Endothelial cell of umbilical vein (primary cell): ENCODE measurements around the gene JMJD7. TPM values are rescaled to one million over a fixed set of nuclear protein-coding genes. Genes with fewer than 3 reads are reported as not detected.

Experiments used
- BruUV-seq: library from RNA; stranded (reverse); fragments of 400-500 nt; replicated peaks from 2 replicates; lab custom pipeline; 2021; lab: Mats Ljungman, UMichigan
- CTCF ChIA-PET: fragments of 300-600, 350-600 bp; sonication (Branson Sonifier 250); formaldehyde crosslinking; loops from one replicate; lab custom pipeline; 2021; ENCODE audit warnings: antibody characterized with exemption, inconsistent platforms; lab: Charles Lee
- POLR2A ChIA-PET: fragments of 300-600, 350-600 bp; sonication (Branson Sonifier 250); formaldehyde crosslinking; loops from one replicate; lab custom pipeline; 2021; ENCODE audit warnings: antibody characterized with exemption, inconsistent platforms; lab: Charles Lee
- DNase-seq: peaks from one replicate; pipeline ENCODE4 v3.0.0-alpha.2; 2011; ENCODE audit warnings: low read depth, low spot score
- FAIRE-seq: peaks from 2 replicates; lab custom pipeline; 2011; peaks lifted over from hg19 to GRCh38; lab: Jason Lieb, UNC
- H2AFZ ChIP-seq: 2 replicates; pipeline ENCODE4 v1.6.0; 2012; ENCODE audit warnings: low read depth, low read length, control low read depth, inconsistent platforms
- H3K27ac ChIP-seq: 2 replicates; pipeline ENCODE4 v1.5.1; 2011; ENCODE audit warnings: low read depth, mild to moderate bottlenecking, control low read depth, low read length, moderate library complexity; ENCODE audit not compliant: insufficient read depth
- H3K27me3 ChIP-seq, 2 experiments: 2 replicates each; pipeline versions ENCODE4 v1.6.0 to v1.6.1; 2011; ENCODE audit warnings: low read length in 2 of 2, mixed read lengths in 1 of 2; ENCODE audit not compliant: control insufficient read depth in 2 of 2, insufficient read depth in 2 of 2
- H3K36me3 ChIP-seq, 2 experiments: 2 replicates in 1 of 2; 3 replicates in 1 of 2; pipeline ENCODE4 v1.5.1; 2011; ENCODE audit warnings: low read length in 2 of 2, mild to moderate bottlenecking in 1 of 2, moderate library complexity in 1 of 2; ENCODE audit not compliant: control insufficient read depth in 2 of 2, insufficient read depth in 2 of 2; ENCODE audit errors: extremely low read depth in 1 of 2
- H3K4me1 ChIP-seq: 3 replicates; pipeline ENCODE4 v1.5.1; 2011; ENCODE audit warnings: mild to moderate bottlenecking, low read length; ENCODE audit not compliant: control insufficient read depth, insufficient read depth; ENCODE audit errors: extremely low read depth
- H3K4me2 ChIP-seq: 2 replicates; pipeline ENCODE4 v1.6.1; 2011; ENCODE audit warnings: low read length, control low read depth, mixed read lengths; ENCODE audit not compliant: insufficient read depth
- H3K4me3 ChIP-seq, 3 experiments: fragments of 200-600 bp in 1 of 3; sonication (generic), shearing (Covaris generic) in 1 of 3; replicated peaks in 1 of 3; 2 replicates each; pipeline ENCODE4 v1.5.1; 2011 to 2016; ENCODE audit warnings: control low read depth in 3 of 3, low read length in 3 of 3, mild to moderate bottlenecking in 2 of 3, inconsistent platforms in 1 of 3, low read depth in 1 of 3, moderate library complexity in 1 of 3; ENCODE audit not compliant: insufficient read depth in 1 of 3
- H3K79me2 ChIP-seq: 2 replicates; pipeline ENCODE4 v1.6.0; 2012; ENCODE audit warnings: low read length, inconsistent platforms; ENCODE audit not compliant: control insufficient read depth, insufficient read depth
- H3K9ac ChIP-seq: replicated peaks from 2 replicates; pipeline ENCODE3; 2011; ENCODE audit warnings: low read length, control low read depth; ENCODE audit not compliant: insufficient read depth; ENCODE audit errors: extremely low read depth
- H3K9me1 ChIP-seq: replicated peaks from 3 replicates; pipeline ENCODE4 v1.6.0; 2011; ENCODE audit warnings: mild to moderate bottlenecking, low read length; ENCODE audit not compliant: control insufficient read depth, insufficient read depth; ENCODE audit errors: extremely low read depth
- H3K9me3 ChIP-seq: replicated peaks from 2 replicates; pipeline ENCODE4 v1.5.1; 2012; ENCODE audit warnings: low read length, inconsistent platforms; ENCODE audit not compliant: control insufficient read depth, insufficient read depth
- H4K20me1 ChIP-seq: replicated peaks from 2 replicates; pipeline ENCODE3; 2011; ENCODE audit warnings: mild to moderate bottlenecking, low read length; ENCODE audit not compliant: control insufficient read depth, insufficient read depth; ENCODE audit errors: extremely low read depth
- CTCF ChIP-seq, 2 donors: IDR thresholded peaks; 1 replicate in 1 of 2; 2 replicates in 1 of 2; pipeline ENCODE4 v1.5.1; 2011; ENCODE audit warnings: low read length in 2 of 2, mild to moderate bottlenecking in 2 of 2, moderate library complexity in 2 of 2, control low read depth in 1 of 2, inconsistent platforms in 1 of 2, low read depth in 1 of 2; ENCODE audit not compliant: insufficient read depth in 1 of 2; ENCODE audit errors: extremely low read depth in 1 of 2
- EZH2 ChIP-seq: IDR thresholded peaks from 2 replicates; pipeline ENCODE4 v1.6.1; 2012; ENCODE audit warnings: borderline replicate concordance, low read depth, mild to moderate bottlenecking, moderate library complexity, low read length, inconsistent platforms; ENCODE audit not compliant: severe bottlenecking
- FOS ChIP-seq: IDR thresholded peaks from 2 replicates; pipeline ENCODE4 v1.6.1; 2011; ENCODE audit warnings: mild to moderate bottlenecking, low read length, moderate library complexity, borderline replicate concordance; ENCODE audit not compliant: insufficient read depth
- GATA2 ChIP-seq: IDR thresholded peaks from 2 replicates; pipeline ENCODE4 v1.7.0; 2011; ENCODE audit warnings: low read depth, mild to moderate bottlenecking, moderate library complexity, mixed read lengths, low read length; ENCODE audit not compliant: insufficient read length, insufficient read depth
- JUN ChIP-seq: IDR thresholded peaks from 2 replicates; pipeline ENCODE4 v1.6.1; 2011; ENCODE audit warnings: borderline replicate concordance, low read depth; ENCODE audit not compliant: insufficient read length, insufficient read depth
- MAX ChIP-seq: IDR thresholded peaks from 2 replicates; pipeline ENCODE4 v1.6.1; 2011; ENCODE audit not compliant: insufficient read depth, insufficient read length
- MYC ChIP-seq: IDR thresholded peaks from one replicate; pipeline ENCODE4 v1.6.1; 2011; ENCODE audit warnings: mild to moderate bottlenecking, low read depth, low read length
- POLR2A ChIP-seq: IDR thresholded peaks from 2 replicates; pipeline ENCODE4 v1.6.1; 2012; ENCODE audit warnings: low read depth, mild to moderate bottlenecking, control low read depth, low read length
- POLR2AphosphoS5 ChIP-seq: IDR thresholded peaks from 2 replicates; pipeline ENCODE4 v1.6.1; 2012; ENCODE audit warnings: low read depth, mild to moderate bottlenecking, control low read depth, low read length, moderate library complexity; ENCODE audit not compliant: insufficient read depth
- dilution Hi-C: fragments of 300-500 bp; cut with MboI; formaldehyde crosslinking; loops from one replicate; pipeline ENCODE4 v1.15.0; 2019; ENCODE audit warnings: low sequenced_read_pairs; ENCODE audit not compliant: extremely low pct_ligation_motif_present
- intact Hi-C: fragments of 100-400 bp; cut with micrococcal nuclease; formaldehyde crosslinking; loops from one replicate; pipeline ENCODE4 v1.10.0; 2022
- polyA plus RNA-seq, 4 experiments: library from polyadenylated mRNA; depleted of rRNA in 3 of 4; stranded (reverse) in 3 of 4; unstranded in 1 of 4; fragments of >200 nt; gene quantifications; 2 replicates each; pipeline versions ENCODE4 v1.2.1 to v1.2.3, GENCODE V29; 2011 to 2012; ENCODE audit warnings: missing spikeins in 1 of 4
- total RNA-seq: library from RNA; stranded (reverse); gene quantifications from 2 replicates; pipeline ENCODE4 v1.2.3, GENCODE V29; 2021

The JMJD7 gene
- total and polyA plus RNA-seq, 2 donors (not counting 3 experiments of a cell fraction or from before 2014, with no cell fraction given): 7.3 to 11.4 TPM

GRCh38 chr15:41843571-41843970, 15.7 kb downstream of the JMJD7 start:
- H4K20me1 ChIP-seq: no peaks in the 10 kb centered on the region
- H3K4me3 ChIP-seq: no peak overlapping the region
- H3K9me3 ChIP-seq: no peaks in the 10 kb centered on the region
- CTCF ChIA-PET: interaction anchor here (0.9 to 1.6 kb wide), 2 partner anchors 15 to 27 kb away, joined by 3 read pairs; no protein-coding TSS in a partner anchor
- H3K27ac ChIP-seq: no peak overlapping the region
- FAIRE-seq: no peak
- H3K27me3 ChIP-seq: no peaks in the 10 kb centered on the region
- H3K4me2 ChIP-seq: no peak overlapping the region
- no peak for TF ChIP-seq POLR2A
- no peak for TF ChIP-seq EZH2
- TF ChIP-seq MYC: no peak
- TF ChIP-seq CTCF (IDR thresholded peaks at IDR 0.05; ENCODE audit: extremely low read depth in 1 of 2, insufficient read depth in 1 of 2, low read depth in 1 of 2, low read length in 2 of 2): no peak
- no peak for TF ChIP-seq FOS
- TF ChIP-seq JUN: no peak
- no peak for TF ChIP-seq GATA2
- no peak for TF ChIP-seq POLR2AphosphoS5
- TF ChIP-seq MAX: no peak
- no peaks in the 10 kb centered on the region for H3K9me1 ChIP-seq
- H3K4me1 ChIP-seq: no peaks in the 10 kb centered on the region
- no peak for DNase-seq
- intact Hi-C loops: no loop called here
- dilution Hi-C loops: no loop called here
- no peak overlapping the region for H2AFZ ChIP-seq
- H3K9ac ChIP-seq: no peak overlapping the region
- H3K79me2 ChIP-seq: no peaks in the 10 kb centered on the region
- POLR2A ChIA-PET: no interaction called here
- peaks cover 4 to 21% of the 10 kb centered on the region in 2 experiments for H3K36me3 ChIP-seq
- BruUV-seq: no TSS peak
